NCI-H2227 treated with DMSO at 0.1 percent for 48 hours (cell line): ENCODE data around the gene TEAD2.

Experiments used
- DNase-seq: peaks from one replicate; lab custom pipeline; 2025; lab: John Stamatoyannopoulos, UW

The TEAD2 gene

DNA sequence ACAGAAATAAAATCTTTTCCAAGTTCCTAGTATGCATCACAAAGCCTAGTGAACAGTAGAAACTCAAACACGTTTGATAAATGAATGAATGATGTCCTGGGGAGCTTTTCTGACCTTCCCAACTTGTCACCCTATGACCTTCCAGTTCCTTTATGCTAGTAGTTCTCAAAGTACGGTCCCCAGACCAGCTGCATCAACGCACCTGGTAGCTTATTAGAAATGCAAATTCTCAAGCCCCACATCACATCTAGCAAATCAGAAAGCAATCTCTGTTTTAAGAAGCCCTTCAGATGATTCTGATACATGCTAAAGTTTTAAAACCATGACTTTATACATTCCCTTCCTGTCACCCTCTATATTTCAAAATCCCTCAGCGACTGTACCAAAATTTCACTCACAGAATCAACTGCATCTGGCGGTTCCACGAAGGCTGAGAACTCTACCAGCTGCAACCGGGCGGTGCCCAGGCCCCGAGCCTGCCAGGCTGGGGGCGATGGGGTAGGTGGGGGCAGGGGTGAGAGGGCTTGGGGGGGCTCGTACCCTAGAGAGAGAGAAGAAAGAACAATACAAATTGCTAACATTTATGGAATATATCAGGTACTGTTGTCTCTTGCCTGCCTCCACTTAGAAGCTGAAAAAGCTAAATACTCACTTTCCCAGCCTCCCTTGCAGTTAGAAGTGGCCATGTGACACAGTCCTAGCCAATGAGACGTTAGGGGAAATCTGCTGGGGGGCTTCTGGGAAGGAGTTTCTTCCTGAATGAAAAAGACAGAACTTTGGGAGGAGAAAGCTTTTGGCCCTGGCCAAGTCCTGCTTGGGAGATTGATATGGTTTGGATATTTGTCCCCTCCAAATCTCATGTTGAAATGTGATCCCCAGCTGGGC lies 13.7 kb downstream of the TEAD2 start:
- no peak for DNase-seq

DNA sequence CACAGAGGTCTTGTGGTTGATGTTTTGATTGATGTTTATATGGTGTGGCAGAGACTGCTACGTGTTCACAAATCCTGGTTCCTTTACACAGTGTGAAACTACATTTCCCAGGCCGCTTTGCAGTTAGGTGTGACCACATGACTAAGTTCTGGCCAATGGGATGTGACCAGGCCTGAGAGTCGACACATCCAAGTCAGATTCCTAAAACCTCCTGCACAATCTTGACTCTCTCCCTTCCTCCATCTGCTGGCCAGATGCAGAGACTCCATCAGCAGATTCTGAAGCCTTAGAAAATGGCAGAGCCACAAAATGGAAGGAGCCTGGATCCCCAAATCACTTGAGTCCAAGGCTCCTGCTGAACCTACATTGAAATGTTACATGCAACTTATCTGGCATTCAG lies 14.4 kb downstream of the TEAD2 start:
- peak; percentile 40 for DNase-seq

DNA sequence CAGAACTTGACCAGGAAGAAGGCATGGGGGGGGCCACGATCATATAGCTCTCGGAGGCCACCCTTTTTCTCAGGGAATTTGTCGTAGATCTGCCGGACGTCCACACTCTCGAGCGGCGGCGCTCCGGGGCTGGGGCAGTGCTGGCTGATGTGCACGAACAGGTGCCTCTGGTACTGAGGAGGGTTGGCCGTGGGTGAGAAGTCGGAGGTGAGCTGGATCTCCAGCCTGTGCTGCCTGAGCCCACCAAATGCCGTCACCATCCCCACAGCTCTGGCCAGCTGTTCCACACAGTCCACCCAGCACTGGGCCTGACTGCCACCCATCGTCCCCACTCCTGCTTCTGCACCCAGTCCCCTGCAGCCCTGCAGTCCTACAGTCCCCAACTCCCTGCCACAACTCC lies 15.0 kb downstream of the TEAD2 start:
- no peak for DNase-seq

DNA sequence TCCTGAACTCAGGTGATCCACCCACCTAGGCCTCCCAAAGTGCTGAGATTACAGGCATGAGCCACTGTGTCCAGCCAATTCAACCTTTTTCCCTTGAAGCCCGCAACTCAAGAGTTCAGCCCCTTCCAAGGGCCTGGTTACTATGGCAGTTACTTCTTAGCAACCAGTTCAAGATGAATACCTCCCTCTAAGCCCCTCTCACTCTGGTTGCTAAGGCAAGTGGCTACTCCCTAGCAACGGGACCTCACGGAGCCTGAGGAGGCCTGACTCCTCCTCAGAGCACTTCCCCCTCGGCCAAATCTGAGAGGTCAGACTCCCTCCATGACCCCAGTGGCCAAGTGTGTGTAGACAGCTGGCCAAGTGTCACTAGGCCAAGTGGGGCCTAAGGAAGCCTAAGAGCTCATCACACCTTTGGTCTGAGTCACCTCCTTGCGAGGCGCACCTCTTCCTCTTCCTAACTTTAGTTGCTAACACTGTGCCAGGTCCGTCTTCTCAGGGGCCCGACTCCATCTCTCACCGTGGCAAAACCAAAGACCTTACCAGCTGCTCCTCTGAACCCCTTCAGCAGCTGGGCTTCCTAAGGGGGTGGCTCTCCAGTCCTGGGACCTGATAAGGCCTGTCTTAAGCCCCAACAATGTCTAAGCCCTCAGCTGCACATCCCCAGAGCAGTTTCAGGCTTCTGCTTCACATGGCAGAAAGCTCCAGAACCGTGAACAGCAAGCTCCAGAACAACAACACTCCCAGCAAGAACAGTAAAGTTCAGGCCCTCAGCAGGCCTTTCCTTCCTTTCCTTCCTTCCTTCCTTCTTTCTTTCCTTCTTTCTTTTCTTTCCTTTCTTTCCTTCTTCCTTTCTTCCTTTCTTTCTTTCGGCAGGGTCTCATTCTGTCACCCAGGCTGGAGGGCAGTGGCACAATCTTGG lies 17.5 kb downstream of the TEAD2 start:
- DNase-seq: no peak

- DNase-seq: no peak
Observed at GRCh38 chr19:49343123-49343522, 19.1 kb downstream of the TEAD2 start.

DNA sequence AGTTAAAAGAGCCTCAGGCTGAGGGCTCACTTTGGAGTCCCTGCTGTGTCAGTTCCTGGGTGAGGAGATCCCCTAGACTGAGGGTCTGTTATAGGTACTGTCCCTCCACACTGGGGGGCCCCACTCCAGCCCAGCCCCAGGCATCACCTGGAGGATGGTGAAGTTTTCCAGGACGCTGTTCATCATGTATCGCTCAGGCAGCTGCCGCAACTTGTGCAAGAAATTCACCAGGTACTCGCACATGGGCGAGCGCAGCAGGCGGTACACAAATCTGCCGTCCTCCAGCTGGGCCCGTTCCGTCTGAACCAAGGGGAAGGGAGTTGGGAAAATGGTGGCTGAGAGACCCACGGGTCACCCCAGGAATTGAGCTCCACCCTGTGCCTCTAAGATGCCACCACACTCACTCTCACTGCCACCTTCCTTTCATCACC lies 19.9 kb downstream of the TEAD2 start:
- DNase-seq: no peak

DNA sequence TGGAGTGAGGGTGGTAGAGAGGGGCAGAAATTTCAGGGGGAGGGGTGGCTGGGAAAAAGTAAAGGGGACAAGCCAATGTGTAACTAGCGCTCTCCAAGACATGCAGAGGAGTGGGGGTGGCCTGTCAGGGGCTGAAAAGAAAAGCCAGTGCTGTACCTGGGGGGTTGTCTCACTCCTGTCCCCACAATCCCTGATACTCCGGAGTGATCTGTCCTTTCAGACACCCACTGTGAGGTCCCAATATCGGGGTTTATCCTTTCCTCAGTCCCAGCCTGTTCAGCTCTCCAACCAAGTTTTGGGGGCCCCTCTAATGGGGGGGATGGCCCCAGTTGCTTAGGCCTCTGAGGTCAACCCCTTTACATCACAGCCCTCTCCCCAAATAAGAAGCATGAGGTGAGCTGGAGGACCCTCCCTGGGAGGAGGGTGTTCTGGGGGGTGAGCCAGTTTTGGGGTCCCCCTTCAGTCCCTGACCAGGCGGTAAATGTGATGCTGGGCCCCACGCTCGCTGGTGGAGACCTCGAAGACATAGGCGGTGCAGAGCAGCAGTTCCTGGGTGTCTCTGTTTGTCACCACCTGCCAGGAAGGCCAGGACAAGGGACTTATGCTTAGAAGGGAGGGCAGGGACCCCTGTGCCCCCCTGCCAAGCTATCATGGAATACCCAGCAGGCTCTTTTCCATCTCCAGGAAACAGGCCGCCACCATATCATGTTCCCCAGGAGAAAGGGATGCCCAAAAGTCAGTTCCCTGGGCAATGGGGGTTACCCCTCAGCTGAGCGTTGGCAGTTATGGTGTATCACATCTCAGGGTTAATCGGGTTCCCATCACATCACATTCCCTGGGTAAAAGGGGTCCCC lies 21.1 kb downstream of the TEAD2 start:
- no peak for DNase-seq

- DNase-seq: peak; percentile 37
Observed at GRCh38 chr19:49340069-49340864, 21.9 kb downstream of the TEAD2 start.

DNA sequence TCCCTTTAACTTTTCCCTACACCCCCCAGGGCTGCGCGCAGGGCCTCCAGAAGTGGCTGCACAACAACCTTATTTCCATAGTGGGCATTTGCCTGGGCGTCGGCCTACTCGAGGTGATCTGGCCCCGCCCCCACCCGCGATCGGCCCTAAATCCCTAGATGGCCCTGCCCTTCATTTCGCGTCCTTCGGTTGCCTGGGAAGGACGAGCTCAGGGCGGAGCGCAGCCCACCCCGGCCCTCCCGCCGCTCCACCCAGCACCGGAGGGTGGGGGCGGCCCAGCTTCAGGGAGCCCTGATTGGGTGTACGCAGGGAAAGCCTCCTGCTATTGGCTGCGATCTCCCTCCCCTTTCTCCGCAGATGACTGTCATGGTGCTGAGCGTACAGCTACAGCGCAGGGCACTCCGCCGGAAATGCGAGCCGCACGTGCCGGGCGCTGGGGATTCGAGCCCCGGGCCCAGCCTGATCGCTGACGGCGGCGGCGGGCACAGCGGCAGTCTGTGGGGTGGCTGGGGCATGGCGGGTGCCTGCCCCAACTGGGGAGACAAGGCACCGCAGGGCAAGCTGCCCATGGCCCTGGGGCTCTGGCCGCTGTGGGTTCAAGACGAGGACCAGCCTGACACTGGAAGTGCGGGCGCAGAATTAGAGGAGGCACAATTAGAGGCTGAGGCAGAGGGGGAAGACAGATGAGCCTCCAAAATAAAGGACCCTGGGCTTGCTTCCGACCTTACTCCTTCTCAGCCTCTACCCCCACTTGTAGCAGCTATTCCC lies 22.7 kb downstream of the TEAD2 start:
- peak; percentile 87 for DNase-seq

GRCh38 chr19:49338691-49339300 lies 23.4 kb downstream of the TEAD2 start:
- no peak for DNase-seq

DNA sequence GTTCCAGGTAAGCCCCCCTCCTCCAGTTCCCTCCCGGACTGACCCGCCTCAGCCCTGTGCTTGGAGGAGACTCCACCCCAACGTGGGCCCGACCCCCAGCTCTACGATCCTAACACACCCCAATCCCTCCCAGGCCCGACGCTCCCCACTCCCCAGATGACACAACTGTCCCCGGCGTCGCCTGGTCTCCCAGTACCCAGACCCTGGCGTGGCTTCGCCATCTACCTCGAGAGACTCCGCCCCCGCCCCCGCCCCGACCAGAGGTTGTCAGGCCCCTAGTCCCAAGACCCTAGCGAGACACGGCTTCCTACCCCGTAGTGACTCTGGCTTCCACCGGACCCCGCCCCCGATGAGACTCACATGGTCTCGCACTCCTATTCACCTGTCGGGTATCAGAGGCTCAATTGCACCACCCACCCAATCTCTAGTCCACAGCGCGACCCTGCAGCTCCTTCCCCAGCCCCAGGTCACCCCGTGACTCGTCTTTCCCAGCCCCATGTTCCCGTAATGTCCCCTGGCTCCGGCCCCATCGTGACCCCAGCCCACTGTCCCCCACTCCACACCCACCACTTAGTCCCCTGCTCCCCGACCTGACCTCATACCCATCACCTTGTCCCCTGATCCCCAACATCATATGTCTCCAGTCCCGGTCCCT lies 24.1 kb downstream of the TEAD2 start:
- no peak for DNase-seq

GRCh38 chr19:49337267-49338022 lies 24.8 kb downstream of the TEAD2 start:
- DNase-seq: no peak

GRCh38 chr19:49336482-49337266 lies 25.5 kb downstream of the TEAD2 start:
- DNase-seq: no peak

- DNase-seq: no peak
Observed at GRCh38 chr19:49335784-49336481, 26.3 kb downstream of the TEAD2 start.

GRCh38 chr19:49335071-49335783 lies 27.0 kb downstream of the TEAD2 start, which contains the start of gene CD37:
TSS of gene CD37 (plus strand) at chr19:49335406. CDS start at chr19:49335541, 135 bp downstream.
- DNase-seq: no peak

- DNase-seq: no peak
Observed at GRCh38 chr19:49333811-49334288, 28.4 kb downstream of the TEAD2 start.
